ENCODE data around the gene ALOX5AP.

The ALOX5AP gene

GRCh38 chr13:30805603-30806011, 70.3 kb downstream of the ALOX5AP start:
- TF ChIP-seq, protein P1, sequence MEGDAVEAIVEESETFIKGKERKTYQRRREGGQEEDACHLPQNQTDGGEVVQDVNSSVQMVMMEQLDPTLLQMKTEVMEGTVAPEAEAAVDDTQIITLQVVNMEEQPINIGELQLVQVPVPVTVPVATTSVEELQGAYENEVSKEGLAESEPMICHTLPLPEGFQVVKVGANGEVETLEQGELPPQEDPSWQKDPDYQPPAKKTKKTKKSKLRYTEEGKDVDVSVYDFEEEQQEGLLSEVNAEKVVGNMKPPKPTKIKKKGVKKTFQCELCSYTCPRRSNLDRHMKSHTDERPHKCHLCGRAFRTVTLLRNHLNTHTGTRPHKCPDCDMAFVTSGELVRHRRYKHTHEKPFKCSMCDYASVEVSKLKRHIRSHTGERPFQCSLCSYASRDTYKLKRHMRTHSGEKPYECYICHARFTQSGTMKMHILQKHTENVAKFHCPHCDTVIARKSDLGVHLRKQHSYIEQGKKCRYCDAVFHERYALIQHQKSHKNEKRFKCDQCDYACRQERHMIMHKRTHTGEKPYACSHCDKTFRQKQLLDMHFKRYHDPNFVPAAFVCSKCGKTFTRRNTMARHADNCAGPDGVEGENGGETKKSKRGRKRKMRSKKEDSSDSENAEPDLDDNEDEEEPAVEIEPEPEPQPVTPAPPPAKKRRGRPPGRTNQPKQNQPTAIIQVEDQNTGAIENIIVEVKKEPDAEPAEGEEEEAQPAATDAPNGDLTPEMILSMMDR (IDR thresholded peaks at IDR 0.05; ENCODE audit: low read depth, low read length, missing control alignments): no peak
- in situ Hi-C loops (cut with HindIII; ENCODE audit: low pct_ligation_motif_present, low sequenced_read_pairs): no loop called here
- Histone ChIP-seq H3K4me3 (ENCODE audit: low read depth, low read length) (no peak overlapping the region), H3K27me3 (replicated peaks) (no peaks in the 10 kb centered on the region), H3K27ac (no peak overlapping the region), H3K36me3 (replicated peaks) (no peaks in the 10 kb centered on the region)
- no peak for DNase-seq

DNA sequence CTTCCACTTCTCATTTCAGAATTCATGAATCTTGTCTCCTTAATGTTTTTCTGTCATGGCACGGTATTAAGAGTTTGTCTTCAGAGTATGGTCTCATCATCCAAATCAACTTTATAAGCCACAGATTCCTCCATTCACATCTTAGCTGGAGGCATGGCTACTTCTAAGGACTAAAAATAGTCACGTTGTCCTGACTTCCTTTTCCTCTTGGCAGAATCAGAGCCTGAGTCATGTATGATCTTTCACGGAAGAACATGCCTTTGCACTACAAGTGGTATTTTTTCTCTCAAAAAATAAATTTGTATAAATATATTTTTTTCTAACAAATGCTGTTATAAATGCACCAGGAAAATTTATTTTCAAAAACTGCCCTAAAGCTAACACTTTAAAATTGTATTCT, 71.4 kb downstream of the ALOX5AP start:
- no peaks in the 10 kb centered on the region for H3K27me3 ChIP-seq (replicated peaks)
- in situ Hi-C loops (cut with HindIII; ENCODE audit: low pct_ligation_motif_present, low sequenced_read_pairs): no loop called here
- TF ChIP-seq, protein P1 (IDR thresholded peaks at IDR 0.05; ENCODE audit: low read depth, low read length, missing control alignments): no peak
- DNase-seq: peak; percentile 64
- no peaks in the 10 kb centered on the region for H3K36me3 ChIP-seq (replicated peaks)
- no peak overlapping the region for H3K27ac ChIP-seq
- no peak overlapping the region for H3K4me3 ChIP-seq (ENCODE audit: low read depth, low read length)

GRCh38 chr13:30807392-30807791, 72.0 kb downstream of the ALOX5AP start:
- TF ChIP-seq, protein P1 (IDR thresholded peaks at IDR 0.05; ENCODE audit: low read depth, low read length, missing control alignments): no peak
- Histone ChIP-seq H3K27ac (no peak overlapping the region), H3K4me3 (ENCODE audit: low read depth, low read length) (no peak overlapping the region), H3K27me3 (replicated peaks) (no peaks in the 10 kb centered on the region), H3K36me3 (replicated peaks) (no peaks in the 10 kb centered on the region)
- no peak for DNase-seq
- in situ Hi-C loops (cut with HindIII; ENCODE audit: low pct_ligation_motif_present, low sequenced_read_pairs): no loop called here

GRCh38 chr13:30808600-30808999, 73.3 kb downstream of the ALOX5AP start:
- Histone ChIP-seq H3K4me3 (ENCODE audit: low read depth, low read length) (no peak overlapping the region), H3K27me3 (replicated peaks) (no peaks in the 10 kb centered on the region), H3K36me3 (replicated peaks) (no peaks in the 10 kb centered on the region), H3K27ac (no peak overlapping the region)
- DNase-seq: no peak
- in situ Hi-C loops (cut with HindIII; ENCODE audit: low pct_ligation_motif_present, low sequenced_read_pairs): no loop called here
- TF ChIP-seq, protein P1 (IDR thresholded peaks at IDR 0.05; ENCODE audit: low read depth, low read length, missing control alignments): peak; percentile 18

DNA sequence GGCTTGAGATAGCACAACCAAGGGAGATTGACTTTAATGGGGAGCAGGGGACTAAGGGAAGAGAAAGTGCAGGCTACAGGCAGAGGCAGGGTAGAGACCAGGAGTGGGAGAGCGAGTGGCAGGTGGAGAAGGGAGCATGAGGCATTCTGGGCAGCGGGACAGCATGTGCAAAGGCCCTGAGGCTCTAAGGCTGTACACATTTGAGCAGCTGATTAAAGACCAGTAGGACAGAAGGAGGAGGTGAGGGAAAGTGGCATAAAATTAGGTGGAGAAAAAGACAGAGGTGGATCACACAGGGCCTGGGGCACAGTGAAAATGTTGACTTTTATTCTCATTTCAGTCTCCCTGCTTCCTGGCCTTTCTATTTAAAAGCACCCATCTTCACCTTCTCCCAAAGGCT, 74.4 kb downstream of the ALOX5AP start:
- no peaks in the 10 kb centered on the region for H3K36me3 ChIP-seq (replicated peaks)
- no peaks in the 10 kb centered on the region for H3K27me3 ChIP-seq (replicated peaks)
- no peak overlapping the region for H3K4me3 ChIP-seq (ENCODE audit: low read depth, low read length)
- H3K27ac ChIP-seq: no peak overlapping the region
- TF ChIP-seq, protein P1 (IDR thresholded peaks at IDR 0.05; ENCODE audit: low read depth, low read length, missing control alignments): no peak
- in situ Hi-C loops (cut with HindIII; ENCODE audit: low pct_ligation_motif_present, low sequenced_read_pairs): no loop called here
- DNase-seq: no peak

DNA sequence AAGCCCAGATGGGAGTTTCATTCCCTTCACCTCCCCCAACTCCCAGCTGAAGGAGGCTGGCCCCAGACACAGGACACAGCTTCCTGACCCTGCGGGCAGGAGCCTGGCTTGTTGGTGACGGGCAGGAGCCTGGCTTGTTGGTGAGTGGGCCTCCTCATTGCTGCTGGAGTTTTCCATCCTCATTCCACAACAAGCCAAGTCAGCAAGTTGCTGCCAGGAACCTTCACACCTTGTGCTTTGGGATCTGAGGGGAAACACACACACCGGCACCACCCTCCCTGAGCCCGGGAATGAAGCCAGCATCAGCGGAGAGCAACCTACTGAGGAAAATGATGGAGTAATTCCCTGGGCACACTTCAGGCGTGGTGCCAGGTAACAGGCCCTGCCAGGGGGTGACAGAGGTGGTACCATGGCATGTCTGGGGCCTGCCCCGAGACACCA, 74.9 kb downstream of the ALOX5AP start:
- in situ Hi-C loops (cut with HindIII; ENCODE audit: low pct_ligation_motif_present, low sequenced_read_pairs): no loop called here
- TF ChIP-seq, protein P1 (IDR thresholded peaks at IDR 0.05; ENCODE audit: low read depth, low read length, missing control alignments): no peak
- Histone ChIP-seq H3K36me3 (replicated peaks) (no peaks in the 10 kb centered on the region), H3K27ac (no peak overlapping the region), H3K4me3 (ENCODE audit: low read depth, low read length) (no peak overlapping the region), H3K27me3 (replicated peaks) (no peaks in the 10 kb centered on the region)
- DNase-seq: no peak

Data from brain microvascular endothelial cell (primary cell).